OCI-M2 (cell line): ENCODE results near the gene ATP11A.
"Not testable (repeated sequence)": the region's sequence is repeated elsewhere in the genome, so short reads cannot be mapped to it uniquely, and the experiment has no call there.

Experiments
- DNase-seq: peaks from one replicate; lab custom pipeline; 2025; ENCODE audit not compliant: unreplicated experiment; lab: John Stamatoyannopoulos, UW

Gene ATP11A

GRCh38 chr13:112772929-112773328 is 83.1 kb downstream of the ATP11A start:
- DNase-seq: no peak

- DNase-seq: no peak
Observed at GRCh38 chr13:112773601-112774447, 84.0 kb downstream of the ATP11A start.

- DNase-seq: no peak
Observed at GRCh38 chr13:112774448-112774792, 84.6 kb downstream of the ATP11A start.

- no peak for DNase-seq
Observed at GRCh38 chr13:112774829-112775565, 85.2 kb downstream of the ATP11A start.

- no peak for DNase-seq
Observed at GRCh38 chr13:112775791-112776279, 86.0 kb downstream of the ATP11A start.

- no peak for DNase-seq
Observed at GRCh38 chr13:112776354-112776753, 86.5 kb downstream of the ATP11A start.

- no peak for DNase-seq
Observed at GRCh38 chr13:112776971-112777370, 87.1 kb downstream of the ATP11A start.

GRCh38 chr13:112777637-112778406 is 88.0 kb downstream of the ATP11A start:
- DNase-seq: no peak

- DNase-seq: no peak
Observed at GRCh38 chr13:112779856-112780604, 90.2 kb downstream of the ATP11A start.

- DNase-seq: no peak
Observed at GRCh38 chr13:112781287-112781686, 91.4 kb downstream of the ATP11A start.

GRCh38 chr13:112781881-112782361 is 92.1 kb downstream of the ATP11A start:
- DNase-seq: no peak

- DNase-seq: no peak
Observed at GRCh38 chr13:112782429-112783010, 92.7 kb downstream of the ATP11A start.

GRCh38 chr13:112783135-112783977 is 93.5 kb downstream of the ATP11A start:
- DNase-seq: no peak

GRCh38 chr13:112783978-112784371 is 94.1 kb downstream of the ATP11A start:
- no peak for DNase-seq

- DNase-seq: no peak
Observed at GRCh38 chr13:112784811-112785482, 95.1 kb downstream of the ATP11A start.

GRCh38 chr13:112785483-112785856 is 95.6 kb downstream of the ATP11A start:
- DNase-seq: no peak

- DNase-seq: not testable (repeated sequence)
Observed at GRCh38 chr13:112786810-112787209, 97.0 kb downstream of the ATP11A start.

- DNase-seq: no peak
Observed at GRCh38 chr13:112790735-112791641, 101.2 kb downstream of the ATP11A start.
